H7 (cell line): ENCODE data around the gene SYT15. TPM values are rescaled to one million over a fixed set of nuclear protein-coding genes. Genes with fewer than 3 reads are reported as not detected.
A peak's percentile ranks its signal among the peaks of the same experiment; 100 is the strongest.

ENCODE experiments used
- DNase-seq: peaks from one replicate; pipeline ENCODE4 v3.0.0; 2012
- H3K27me3 ChIP-seq: 2 replicates; pipeline ENCODE4 v1.6.0; 2011; ENCODE audit warnings: mild to moderate bottlenecking, low read length; ENCODE audit not compliant: control insufficient read depth, insufficient read depth
- H3K36me3 ChIP-seq: replicated peaks from 2 replicates; pipeline ENCODE4 v1.5.1; 2011; ENCODE audit warnings: low read length; ENCODE audit not compliant: control insufficient read depth, insufficient read depth
- H3K4me3 ChIP-seq: 2 replicates; pipeline ENCODE4 v1.5.1; 2011; ENCODE audit warnings: low read depth, mild to moderate bottlenecking, control low read depth, low read length, moderate library complexity; ENCODE audit not compliant: insufficient read depth
- total RNA-seq: library from RNA; depleted of rRNA; stranded (reverse); fragments of >200 nt; shearing (Covaris generic); gene quantifications from 2 replicates; pipeline ENCODE4 v1.2.3, GENCODE V29; 2014

The SYT15 gene
- total RNA-seq, 1 experiment from 2014 or later = not detected

DNA sequence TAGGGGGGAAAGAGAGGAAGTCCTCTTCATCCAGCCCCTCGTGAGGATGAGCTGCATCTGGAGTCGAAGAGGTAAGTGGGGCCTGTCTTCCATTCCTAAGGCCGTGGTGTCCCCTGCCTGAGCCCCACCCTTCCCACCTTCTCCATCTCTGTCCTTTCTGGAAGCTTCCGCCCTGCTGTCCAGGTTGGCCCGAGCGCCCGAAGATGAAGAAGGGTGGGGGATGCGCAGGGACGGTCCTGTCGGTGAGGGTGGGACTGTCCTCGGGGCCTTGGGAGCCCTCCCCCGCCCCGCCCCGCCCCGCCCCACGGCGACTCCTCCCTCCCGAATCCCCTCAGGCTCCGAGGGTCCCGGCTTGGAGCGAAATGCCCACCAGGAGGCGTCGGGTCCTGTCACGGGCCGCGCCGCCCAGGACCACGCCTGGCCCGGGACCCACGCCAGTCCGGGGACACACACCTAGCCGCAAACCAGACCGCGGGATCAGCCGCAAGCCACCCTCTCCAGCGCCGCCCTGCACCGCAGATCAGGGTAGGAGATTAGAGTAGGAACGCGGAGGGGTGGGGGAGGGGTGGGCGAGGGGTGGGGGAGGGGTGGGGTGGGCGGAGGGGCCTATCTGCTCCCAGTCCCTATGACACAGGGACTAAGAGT lies 37.8 kb upstream of the SYT15 start:
- H3K27me3 ChIP-seq = peaks cover 3% of the 10 kb centered on the region

GRCh38 chr10:46541735-46542566 lies 37.0 kb upstream of the SYT15 start:
- Histone ChIP-seq H3K4me3 (peak overlapping the region; percentile 53), H3K27me3 (peaks cover 3% of the 10 kb centered on the region), H3K36me3 (no peaks in the 10 kb centered on the region)
- no peak for DNase-seq

More for the DNA sequence above, 37.8 kb upstream of the SYT15 start:
- Histone ChIP-seq H3K36me3 (no peaks in the 10 kb centered on the region), H3K4me3 (peak overlapping the region; percentile 53)
- peak; percentile 99 for DNase-seq

DNA sequence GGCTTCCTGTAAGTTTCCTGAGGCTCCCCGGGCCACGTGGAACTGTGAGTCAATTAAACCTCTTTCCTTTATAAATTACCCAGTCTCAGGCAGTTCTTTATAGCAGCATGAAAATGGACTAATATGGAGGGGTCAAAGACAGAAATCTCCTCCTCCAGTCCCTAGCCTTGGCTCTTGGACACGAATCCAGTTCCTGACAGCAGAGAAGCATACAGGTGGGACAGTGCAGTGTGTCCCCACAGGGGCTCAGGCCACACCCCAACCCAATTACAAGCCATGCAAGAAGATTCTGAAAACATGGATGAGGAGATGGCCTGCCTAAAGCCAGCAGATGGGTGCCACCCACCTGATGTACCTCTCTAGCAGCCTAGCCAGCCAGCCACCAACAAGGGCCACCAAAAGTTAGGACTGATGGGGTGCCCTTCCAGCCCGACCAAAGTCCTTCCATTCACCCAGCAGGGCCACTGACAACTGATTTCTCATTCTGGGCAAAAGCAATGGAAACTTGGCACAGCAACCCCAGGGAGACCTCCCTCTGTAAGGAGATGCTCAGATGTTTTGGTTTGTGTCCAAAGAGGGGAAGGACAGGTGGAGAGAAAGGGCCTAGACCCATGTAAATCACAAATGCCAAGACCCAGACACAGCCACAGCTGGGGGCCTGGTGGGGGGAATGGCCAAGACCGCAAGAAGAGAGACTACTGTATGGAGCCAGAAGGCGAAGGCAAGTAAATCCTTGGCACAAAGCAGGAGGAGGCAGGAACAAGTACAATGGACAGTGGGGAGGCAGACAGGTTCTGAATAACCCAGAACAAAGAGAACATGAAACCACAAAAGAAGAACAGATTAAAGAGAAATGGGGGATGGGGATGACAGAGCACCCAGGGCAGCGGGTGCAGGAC lies 36.1 kb upstream of the SYT15 start:
- no peaks in the 10 kb centered on the region for H3K36me3 ChIP-seq
- DNase-seq = no peak
- H3K4me3 ChIP-seq = no peak overlapping the region
- H3K27me3 ChIP-seq = peaks cover 3% of the 10 kb centered on the region

DNA sequence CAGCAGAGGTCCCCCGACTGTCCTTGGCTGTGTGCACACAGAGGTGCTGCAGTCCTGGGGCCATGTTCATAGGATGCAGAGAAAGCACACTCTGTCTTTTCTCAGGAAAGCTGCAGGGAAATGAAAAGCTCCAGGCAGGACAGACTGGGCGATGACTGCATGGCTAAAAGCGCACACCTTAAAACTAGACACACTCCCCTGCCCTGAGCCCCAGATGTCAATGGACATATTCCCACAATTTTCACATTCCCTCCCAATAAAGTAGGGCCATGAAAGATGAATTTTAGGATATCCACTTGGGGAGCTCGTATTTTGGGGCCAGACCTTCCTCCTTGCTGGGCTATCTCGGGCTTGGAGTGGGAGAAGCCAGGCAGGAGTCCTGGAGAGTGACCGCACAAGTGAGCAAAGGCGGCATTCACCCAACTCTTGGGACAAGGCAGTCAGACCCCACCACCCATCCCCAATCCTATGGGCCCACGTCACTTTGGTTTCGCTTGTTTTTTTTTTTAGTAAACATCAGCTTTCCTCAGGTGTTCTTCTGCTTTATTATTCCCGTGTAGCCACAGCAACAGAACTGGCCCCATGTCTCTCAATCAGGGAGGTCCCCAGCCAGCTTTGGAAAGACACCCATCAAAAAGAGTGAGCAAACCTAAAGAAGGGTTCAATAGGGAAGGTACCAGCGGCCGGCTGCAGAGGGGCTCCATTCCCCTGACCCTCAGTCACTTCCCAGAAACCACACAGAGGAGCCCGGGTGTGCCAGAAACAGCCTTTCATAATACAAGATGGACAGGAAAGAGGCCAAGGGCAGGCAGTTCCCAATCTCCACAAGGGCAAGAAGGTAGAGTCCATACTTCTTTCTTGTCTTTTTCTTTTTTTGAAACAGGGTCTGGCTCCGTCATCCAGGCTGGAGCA lies 35.2 kb upstream of the SYT15 start:
- H3K27me3 ChIP-seq = peaks cover 3% of the 10 kb centered on the region
- no peaks in the 10 kb centered on the region for H3K36me3 ChIP-seq
- no peak for DNase-seq
- H3K4me3 ChIP-seq = no peak overlapping the region

GRCh38 chr10:46544989-46545791 lies 33.7 kb upstream of the SYT15 start:
- peaks cover 2% of the 10 kb centered on the region for H3K36me3 ChIP-seq
- peaks cover 3% of the 10 kb centered on the region for H3K27me3 ChIP-seq
- no peak overlapping the region for H3K4me3 ChIP-seq
- DNase-seq = peak; percentile 91

DNA sequence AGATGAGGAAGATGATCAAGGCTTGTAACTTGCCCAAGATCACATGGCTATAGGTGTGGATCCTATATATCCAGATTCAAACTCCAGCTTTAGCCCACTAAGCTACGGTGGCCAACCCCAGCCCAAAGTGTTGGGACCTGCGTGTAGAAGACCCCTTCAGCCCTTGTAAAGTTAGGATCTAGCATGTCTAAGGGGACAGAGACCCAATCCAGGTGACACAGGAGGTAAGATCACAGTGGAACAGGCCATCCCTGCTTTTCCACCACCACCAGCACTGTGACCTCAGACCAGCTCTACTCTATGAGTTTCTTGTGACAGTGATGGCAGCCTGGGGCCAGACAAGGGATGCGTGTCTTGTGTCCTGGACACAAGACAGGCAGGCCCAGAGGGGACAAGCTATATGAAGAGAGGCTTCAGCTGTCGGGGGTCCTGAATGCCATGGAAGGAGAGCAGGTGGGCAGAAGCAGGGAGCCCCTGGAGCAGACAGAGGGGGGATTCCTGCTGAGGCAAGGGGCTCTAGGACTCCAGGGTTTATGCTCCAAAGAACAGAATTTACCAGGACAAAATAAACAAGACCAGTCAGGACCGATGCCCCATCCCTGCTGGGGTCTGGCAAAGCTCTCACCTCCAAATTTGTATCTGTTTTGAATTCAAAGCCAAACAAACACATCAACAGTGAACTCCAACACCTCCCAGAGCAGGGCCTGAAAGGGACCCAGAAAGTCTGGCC lies 32.9 kb upstream of the SYT15 start:
- peaks cover 2% of the 10 kb centered on the region for H3K36me3 ChIP-seq

DNA sequence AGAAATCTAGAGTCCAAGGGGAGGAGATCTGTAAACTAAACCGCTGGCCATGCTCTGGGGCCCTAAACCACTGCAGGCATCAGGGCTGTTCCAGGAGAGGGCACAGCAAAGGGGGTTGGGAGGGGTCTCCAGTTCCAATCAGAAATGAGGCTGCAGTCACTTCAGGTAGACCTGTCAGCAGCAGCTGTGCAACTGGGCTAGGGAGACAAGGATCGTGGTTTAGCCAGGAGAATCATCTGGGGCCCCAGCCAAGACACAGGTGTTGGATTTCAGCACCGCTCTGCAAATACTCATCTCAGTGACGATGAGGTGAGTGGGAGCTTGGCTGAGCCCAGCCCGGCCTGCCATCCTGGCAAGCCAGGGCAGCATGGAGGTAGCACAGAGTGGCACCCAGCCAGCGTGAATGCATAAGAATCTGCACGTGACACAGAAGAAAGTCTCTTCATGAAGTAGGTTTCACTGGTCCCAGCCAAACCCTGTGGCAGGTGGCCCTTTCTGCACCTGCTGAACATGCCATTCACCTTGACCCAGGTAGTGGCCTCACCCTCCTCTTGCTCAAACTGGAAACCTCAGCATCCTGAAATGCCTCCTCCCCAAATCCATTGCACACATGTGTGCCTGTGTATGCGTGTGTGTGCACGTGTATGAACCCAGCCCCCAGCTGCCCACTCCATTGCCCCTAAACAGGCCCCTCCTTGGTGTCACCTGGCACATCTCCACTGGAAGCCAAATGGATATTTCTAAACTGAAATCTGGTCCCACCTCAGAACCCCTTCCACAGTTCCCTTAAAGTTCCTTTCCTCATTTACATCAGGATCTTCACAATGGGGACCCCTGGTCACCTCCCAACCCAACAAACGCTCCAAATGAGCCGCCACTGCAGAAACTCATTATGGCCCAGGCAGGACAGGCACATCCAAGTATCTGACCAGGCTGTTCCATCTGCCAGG lies 32.1 kb upstream of the SYT15 start:
- no peaks in the 10 kb centered on the region for H3K27me3 ChIP-seq
- DNase-seq = no peak
- H3K4me3 ChIP-seq = no peak overlapping the region
- peaks cover 2% of the 10 kb centered on the region for H3K36me3 ChIP-seq

More for the DNA sequence above, 32.9 kb upstream of the SYT15 start:
- Histone ChIP-seq H3K4me3 (no peak overlapping the region), H3K27me3 (no peaks in the 10 kb centered on the region)
- no peak for DNase-seq

DNA sequence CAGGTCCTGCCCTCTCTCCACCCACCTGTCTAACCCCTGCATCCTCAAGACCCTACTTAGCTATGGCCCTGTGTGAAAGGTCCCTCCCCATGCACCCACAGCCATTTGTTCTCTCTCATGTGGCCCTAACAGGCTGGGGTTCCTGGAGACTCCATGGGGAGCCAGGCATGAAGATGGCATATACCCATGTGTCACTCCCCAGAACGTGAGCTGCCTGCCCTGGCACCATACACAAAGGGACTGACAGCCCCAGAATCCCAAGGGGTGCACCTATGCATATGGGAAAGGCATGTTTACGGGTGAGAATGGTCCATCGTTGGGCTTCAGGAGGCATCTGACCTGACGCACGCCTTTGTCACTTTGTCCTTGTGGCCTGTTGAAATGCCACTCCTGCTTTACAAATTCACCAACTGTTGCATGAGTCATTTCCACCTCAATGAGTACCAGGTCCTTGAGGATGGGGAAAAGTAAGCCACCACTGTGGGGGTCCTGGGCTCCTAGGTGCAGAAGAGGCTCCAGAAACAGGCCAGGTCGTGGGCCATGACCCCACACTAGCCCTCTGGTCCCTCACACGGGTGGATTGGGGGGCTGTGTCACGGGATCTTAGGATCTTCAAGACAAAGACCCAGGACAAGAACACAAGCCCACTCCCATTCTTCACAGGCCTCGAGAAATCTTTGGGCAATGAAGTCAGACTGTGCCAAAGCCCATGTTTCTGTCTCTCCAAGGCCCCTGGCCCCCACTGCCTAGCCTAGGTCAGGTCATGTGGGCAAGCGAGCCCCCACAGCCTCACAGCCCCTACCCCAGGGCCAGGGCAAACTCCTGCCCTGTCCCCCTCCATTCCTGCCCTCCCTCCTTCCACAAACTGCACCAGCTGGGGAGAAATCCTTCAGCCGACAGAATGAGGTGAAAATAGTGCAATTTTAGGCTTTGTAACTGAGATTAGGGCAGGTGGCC lies 31.1 kb upstream of the SYT15 start:
- peaks cover 2% of the 10 kb centered on the region for H3K36me3 ChIP-seq
- H3K27me3 ChIP-seq = no peaks in the 10 kb centered on the region
- peak; percentile 50 for DNase-seq
- H3K4me3 ChIP-seq = no peak overlapping the region

- Histone ChIP-seq H3K36me3 (peaks cover 4% of the 10 kb centered on the region), H3K4me3 (no peak overlapping the region), H3K27me3 (no peaks in the 10 kb centered on the region)
- peak; percentile 51 for DNase-seq
Observed at GRCh38 chr10:46548498-46549090, 30.3 kb upstream of the SYT15 start.

- Histone ChIP-seq H3K36me3 (peaks cover 8% of the 10 kb centered on the region), H3K27me3 (no peaks in the 10 kb centered on the region), H3K4me3 (no peak overlapping the region)
- DNase-seq = peak; percentile 68
Observed at GRCh38 chr10:46549171-46550075, 29.5 kb upstream of the SYT15 start.
